K562 treated with DMSO at 1 percent for 4 hours (cell line): ENCODE measurements around the gene TBCEL. TPM values are rescaled to one million over a fixed set of nuclear protein-coding genes. Genes with fewer than 3 reads are reported as not detected.

Experiments used
- total RNA-seq: library from RNA; unstranded; fragments of 300-600 nt; gene quantifications from 2 replicates; pipeline ENCODE4 v1.2.3, GENCODE V29; 2022; ENCODE audit not compliant: insufficient read depth

The TBCEL gene, protein sequence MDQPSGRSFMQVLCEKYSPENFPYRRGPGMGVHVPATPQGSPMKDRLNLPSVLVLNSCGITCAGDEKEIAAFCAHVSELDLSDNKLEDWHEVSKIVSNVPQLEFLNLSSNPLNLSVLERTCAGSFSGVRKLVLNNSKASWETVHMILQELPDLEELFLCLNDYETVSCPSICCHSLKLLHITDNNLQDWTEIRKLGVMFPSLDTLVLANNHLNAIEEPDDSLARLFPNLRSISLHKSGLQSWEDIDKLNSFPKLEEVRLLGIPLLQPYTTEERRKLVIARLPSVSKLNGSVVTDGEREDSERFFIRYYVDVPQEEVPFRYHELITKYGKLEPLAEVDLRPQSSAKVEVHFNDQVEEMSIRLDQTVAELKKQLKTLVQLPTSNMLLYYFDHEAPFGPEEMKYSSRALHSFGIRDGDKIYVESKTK
- total RNA-seq: 3.1 and 3.9 TPM in 2 replicates

DNA sequence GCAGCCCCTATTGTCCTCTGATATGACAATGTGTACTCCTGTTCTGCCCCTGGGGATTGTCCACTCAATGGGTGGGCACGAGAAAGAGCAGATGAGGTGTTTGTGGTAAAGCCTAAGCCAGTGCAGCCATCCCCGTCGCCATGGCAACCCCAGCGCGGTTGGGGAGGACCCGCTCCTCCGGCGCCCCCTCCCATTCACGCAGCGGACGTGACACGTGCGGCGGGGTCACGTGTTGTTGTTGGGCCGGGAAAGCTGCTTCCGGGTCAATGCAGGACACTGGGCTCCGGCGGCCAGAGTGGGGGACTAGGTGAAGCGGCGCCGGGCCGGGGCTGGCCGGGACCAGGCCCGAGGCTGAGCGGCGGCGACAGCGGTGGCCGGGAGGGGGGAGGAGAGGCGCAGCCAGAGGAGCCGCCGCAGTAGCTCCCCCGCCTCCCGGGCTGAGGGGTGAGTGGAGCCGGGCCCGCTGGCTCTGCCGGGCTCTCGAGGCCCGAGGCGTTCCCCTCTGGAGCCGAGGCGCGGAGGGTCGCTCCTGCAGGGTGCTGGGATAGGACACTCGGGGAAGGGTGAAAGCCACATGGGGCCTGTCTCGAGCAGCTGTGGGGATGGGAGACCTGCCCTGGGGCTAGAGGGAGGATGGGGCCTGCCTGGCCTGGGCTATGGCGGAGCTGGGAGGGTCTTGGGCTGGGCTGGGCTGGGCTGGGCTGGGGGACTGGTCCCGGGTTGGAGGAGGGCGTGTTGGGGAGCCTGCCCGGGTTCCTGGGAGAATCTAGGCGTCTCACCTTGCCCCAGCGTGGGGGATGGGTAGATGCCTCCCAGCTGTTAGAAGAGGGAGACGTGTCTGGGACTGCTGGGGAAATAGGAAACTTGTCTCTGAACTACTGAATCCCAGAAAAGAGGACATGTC, at the start of gene TBCEL:
TBCEL (plus strand) TSS at position 255 of the 904 bp plus-strand sequence. CDS start 21,589 bp downstream, outside the sequence.

DNA sequence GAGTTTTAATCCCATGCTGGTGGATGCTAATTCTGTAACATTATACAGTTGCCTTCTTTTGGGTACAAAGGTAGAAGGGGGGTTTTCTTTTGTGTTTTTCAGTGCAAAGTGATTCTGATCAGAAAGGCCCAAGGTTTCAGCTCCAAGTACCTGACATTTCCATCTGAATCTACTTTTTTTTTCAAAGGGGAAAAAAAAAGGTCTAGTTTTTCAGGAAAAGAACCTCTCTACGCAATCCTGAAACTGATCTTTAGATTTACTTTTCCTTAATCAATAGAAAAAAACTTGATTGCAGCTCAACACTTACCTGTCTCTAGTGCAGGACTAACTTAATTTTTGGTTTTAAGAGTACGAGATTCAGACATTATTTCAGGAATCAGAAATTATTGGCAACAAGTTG, 77.0 kb downstream of the TBCEL start, which contains the start of gene TECTA:
TECTA (plus strand) TSS at position 301 of the 400 bp plus-strand sequence. CDS start 1,423 bp downstream, outside the sequence.

Other genes starting within 250 kb of the TBCEL start
- not detected in 2 replicates for gene TECTA, start 77.1 kb downstream of the TBCEL start, total RNA-seq